H9 (cell line): Measurements from ENCODE around the gene ROBO2. TPM values are rescaled to one million over a fixed set of nuclear protein-coding genes. Genes with fewer than 3 reads are reported as not detected.

Experiments used
- DNase-seq: peaks from one replicate; pipeline ENCODE4 v3.0.0-alpha.2; 2017
- H2AFZ ChIP-seq: one replicate; pipeline ENCODE4 v1.6.1; 2013; ENCODE audit warnings: mild to moderate bottlenecking, low read length, control low read depth, moderate library complexity
- H2AK5ac ChIP-seq: 2 replicates; pipeline ENCODE4 v1.6.1; 2013; ENCODE audit warnings: low read length, control low read depth, mixed read lengths; ENCODE audit not compliant: insufficient read length
- H2BK120ac ChIP-seq: one replicate; pipeline ENCODE4 v1.6.1; 2013; ENCODE audit warnings: low read depth, mild to moderate bottlenecking, low read length, control low read depth, inconsistent platforms; ENCODE audit not compliant: poor library complexity, severe bottlenecking
- H2BK12ac ChIP-seq: 2 replicates; pipeline ENCODE4 v1.6.1; 2013; ENCODE audit warnings: low read length, control low read depth, mixed read lengths, low read depth; ENCODE audit not compliant: insufficient read length
- H2BK15ac ChIP-seq: 2 replicates; pipeline ENCODE4 v1.6.1; 2013; ENCODE audit warnings: low read depth, low read length, control low read depth
- H2BK20ac ChIP-seq: one replicate; pipeline ENCODE4 v1.6.1; 2013; ENCODE audit warnings: low read depth, mild to moderate bottlenecking, low read length, control low read depth, inconsistent platforms; ENCODE audit not compliant: poor library complexity, severe bottlenecking
- H2BK5ac ChIP-seq: 2 replicates; pipeline ENCODE4 v1.6.1; 2013; ENCODE audit warnings: low read length, control low read depth, mixed read lengths; ENCODE audit not compliant: insufficient read length
- H3K14ac ChIP-seq: 2 replicates; pipeline ENCODE4 v1.6.1; 2013; ENCODE audit warnings: low read length, control low read depth; ENCODE audit not compliant: insufficient read depth
- H3K18ac ChIP-seq: 2 replicates; pipeline ENCODE4 v1.6.1; 2013; ENCODE audit warnings: low read depth, mild to moderate bottlenecking, mixed read lengths, low read length, control low read depth; ENCODE audit not compliant: insufficient read length
- H3K23ac ChIP-seq: 2 replicates; pipeline ENCODE4 v1.6.1; 2013; ENCODE audit warnings: low read length, control low read depth, mixed read lengths, low read depth; ENCODE audit not compliant: insufficient read length
- H3K23me2 ChIP-seq: 2 replicates; pipeline ENCODE4 v1.6.1; 2013; ENCODE audit warnings: low read depth, mild to moderate bottlenecking, mixed read lengths, low read length, control low read depth; ENCODE audit not compliant: insufficient read length, poor library complexity, severe bottlenecking
- H3K27ac ChIP-seq: 2 replicates; pipeline ENCODE4 v1.5.1; 2013; ENCODE audit warnings: low read length, control low read depth, mixed read lengths, low read depth; ENCODE audit not compliant: insufficient read length
- H3K27me3 ChIP-seq: 2 replicates; pipeline ENCODE4 v1.6.1; 2013; ENCODE audit warnings: low read length, control low read depth, inconsistent platforms; ENCODE audit not compliant: insufficient read depth
- H3K4ac ChIP-seq: 2 replicates; pipeline ENCODE4 v1.6.1; 2013; ENCODE audit warnings: low read depth, mild to moderate bottlenecking, control low read depth, inconsistent platforms, low read length, moderate library complexity
- H3K4me1 ChIP-seq: 2 replicates; pipeline ENCODE4 v1.6.1; 2013; ENCODE audit warnings: low read length, control low read depth, inconsistent platforms; ENCODE audit not compliant: insufficient read depth
- H3K4me2 ChIP-seq: 2 replicates; pipeline ENCODE4 v1.6.1; 2013; ENCODE audit warnings: low read length, control low read depth, mixed read lengths; ENCODE audit not compliant: insufficient read length, insufficient read depth
- H3K56ac ChIP-seq: 2 replicates; pipeline ENCODE4 v1.6.1; 2013; ENCODE audit warnings: low read depth, mild to moderate bottlenecking, mixed read lengths, low read length, control low read depth; ENCODE audit not compliant: insufficient read length
- H3K79me1 ChIP-seq: 2 replicates; pipeline ENCODE4 v1.6.1; 2013; ENCODE audit warnings: low read depth, mild to moderate bottlenecking, moderate library complexity, low read length, control low read depth, inconsistent platforms; ENCODE audit not compliant: insufficient read depth, poor library complexity, severe bottlenecking
- H3K79me2 ChIP-seq: 2 replicates; pipeline ENCODE4 v1.6.1; 2013; ENCODE audit warnings: low read length, control low read depth, inconsistent platforms; ENCODE audit not compliant: insufficient read depth
- H3K9ac ChIP-seq: 2 replicates; pipeline ENCODE4 v1.6.1; 2013; ENCODE audit warnings: low read length, control low read depth, mixed read lengths; ENCODE audit not compliant: insufficient read length; ENCODE audit errors: extremely low read depth
- H3K9me3 ChIP-seq: one replicate; pipeline ENCODE4 v1.6.1; 2013; ENCODE audit warnings: low read depth, low read length, inconsistent platforms; ENCODE audit not compliant: control insufficient read depth
- H3T11ph ChIP-seq: one replicate; pipeline ENCODE4 v1.6.1; 2013; ENCODE audit warnings: mild to moderate bottlenecking, low read length, control low read depth, inconsistent platforms
- H4K20me1 ChIP-seq: one replicate; pipeline ENCODE4 v1.6.1; 2013; ENCODE audit not compliant: control insufficient read depth, insufficient read length, insufficient read depth
- H4K5ac ChIP-seq: 2 replicates; pipeline ENCODE4 v1.6.1; 2013; ENCODE audit warnings: low read depth, mild to moderate bottlenecking, mixed read lengths, low read length, control low read depth; ENCODE audit not compliant: insufficient read length
- H4K8ac ChIP-seq: replicated peaks from 2 replicates; pipeline ENCODE4 v1.6.1; 2013; ENCODE audit warnings: low read length, control low read depth, mixed read lengths, low read depth; ENCODE audit not compliant: insufficient read length
- H4K91ac ChIP-seq: 2 replicates; pipeline ENCODE4 v1.6.1; 2013; ENCODE audit warnings: low read depth, mild to moderate bottlenecking, moderate library complexity, mixed read lengths, low read length, control low read depth; ENCODE audit not compliant: insufficient read length
- H3K27ac Mint-ChIP-seq, 3 experiments: 2 replicates in 2 of 3; 3 replicates in 1 of 3; pipeline ENCODE4 v1.8.0; 2020 to 2021; ENCODE audit warnings: mixed read lengths in 3 of 3, mild to moderate bottlenecking in 1 of 3, moderate library complexity in 1 of 3
- H3K27me3 Mint-ChIP-seq: 2 replicates; pipeline ENCODE4 v1.8.0; 2021; ENCODE audit warnings: low read depth, mild to moderate bottlenecking, moderate library complexity, mixed read lengths
- H3K36me3 Mint-ChIP-seq, 3 experiments: 2 replicates in 2 of 3; 3 replicates in 1 of 3; pipeline ENCODE4 v1.8.0; 2020 to 2021; ENCODE audit warnings: low read depth in 3 of 3, mixed read lengths in 3 of 3; ENCODE audit not compliant: insufficient read depth in 1 of 3
- H3K4me1 Mint-ChIP-seq, 2 experiments: 2 replicates each; pipeline ENCODE4 v1.8.0; 2020; ENCODE audit warnings: mixed read lengths in 2 of 2
- H3K4me3 Mint-ChIP-seq, 2 experiments: 2 replicates in 1 of 2; 3 replicates in 1 of 2; pipeline ENCODE4 v1.8.0; 2020 to 2021; ENCODE audit warnings: mild to moderate bottlenecking in 2 of 2, mixed read lengths in 2 of 2, moderate library complexity in 1 of 2
- H3K9me3 Mint-ChIP-seq, 2 experiments: 2 replicates in 1 of 2; 3 replicates in 1 of 2; pipeline ENCODE4 v1.8.0; 2020; ENCODE audit warnings: mild to moderate bottlenecking in 2 of 2, mixed read lengths in 2 of 2, moderate library complexity in 1 of 2
- WGBS: extraction: QIAGEN DNeasy Blood & Tissue Kit; methylation state at CpG from one replicate; pipeline ENCODE4 v1.1.7; 2013; ENCODE audit warnings: missing lambda C conversion rate, low lambda C conversion rate, mixed read lengths; ENCODE audit not compliant: insufficient read length; ENCODE audit errors: extremely low coverage; 5-methylcytosine and 5-hydroxymethylcytosine counted together
- total RNA-seq: library from RNA; stranded (reverse); gene quantifications from 2 replicates; pipeline ENCODE4 v1.2.1, GENCODE V29; 2021
- TF ChIP-seq, protein P1 (sequence below): fragments of 200-600 bp; sonication (generic); conservative IDR thresholded peaks from 3 replicates; pipeline ENCODE4 v1.8.0; 2021; ENCODE audit warnings: antibody characterized with exemption, mild to moderate bottlenecking

Gene ROBO2
- total RNA-seq, 1 experiment from 2014 or later = 2.3 TPM

DNA sequence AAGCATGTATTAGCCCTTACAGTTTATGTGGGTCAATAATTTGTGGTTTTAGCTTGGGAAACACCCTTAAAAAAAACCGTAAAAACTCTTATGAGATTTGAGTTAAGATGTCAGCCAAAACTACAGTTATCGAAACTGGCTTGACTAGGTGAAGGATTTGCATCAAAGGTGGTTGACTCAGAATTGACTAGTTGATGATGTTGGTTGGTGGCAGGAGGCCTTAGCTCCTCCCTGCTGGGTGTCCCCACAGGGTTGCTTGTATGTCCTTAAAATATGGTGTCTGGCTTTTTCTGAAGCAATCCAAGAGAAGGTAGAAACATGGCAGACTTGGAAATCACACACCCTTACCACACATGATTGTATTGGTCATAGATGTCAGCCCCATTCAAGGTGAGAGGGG lies 305.1 kb downstream of the ROBO2 start:
- no peak overlapping the region for H3K4me3 Mint-ChIP-seq
- Histone ChIP-seq H3K4me2 (no peak overlapping the region), H2AFZ (no peak overlapping the region), H2BK15ac (no peak overlapping the region), H3K27ac (no peak overlapping the region), H3K27me3 (no peaks in the 10 kb centered on the region), H2BK12ac (no peak overlapping the region), H4K8ac (no peak overlapping the region), H2AK5ac (no peak overlapping the region), H3K23me2 (no peaks in the 10 kb centered on the region), H3K79me2 (no peaks in the 10 kb centered on the region), H3K9ac (no peak overlapping the region), H3K9me3 (no peaks in the 10 kb centered on the region), H3K18ac (no peak overlapping the region), H3K56ac (no peak overlapping the region), H3K23ac (no peak overlapping the region), H4K91ac (no peak overlapping the region), H3K79me1 (no peaks in the 10 kb centered on the region), H3K4me1 (peaks cover 2% of the 10 kb centered on the region; the same call in 1 of the 2 replicates), H4K20me1 (no peaks in the 10 kb centered on the region), H4K5ac (no peak overlapping the region), H3T11ph (no peak overlapping the region), H2BK120ac (no peak overlapping the region), H3K14ac (no peak overlapping the region), H2BK5ac (no peak overlapping the region), H3K4ac (no peak overlapping the region), H2BK20ac (no peak overlapping the region)
- no peaks in the 10 kb centered on the region for H3K36me3 Mint-ChIP-seq
- H3K27ac Mint-ChIP-seq = no peak overlapping the region
- TF ChIP-seq, protein P1, sequence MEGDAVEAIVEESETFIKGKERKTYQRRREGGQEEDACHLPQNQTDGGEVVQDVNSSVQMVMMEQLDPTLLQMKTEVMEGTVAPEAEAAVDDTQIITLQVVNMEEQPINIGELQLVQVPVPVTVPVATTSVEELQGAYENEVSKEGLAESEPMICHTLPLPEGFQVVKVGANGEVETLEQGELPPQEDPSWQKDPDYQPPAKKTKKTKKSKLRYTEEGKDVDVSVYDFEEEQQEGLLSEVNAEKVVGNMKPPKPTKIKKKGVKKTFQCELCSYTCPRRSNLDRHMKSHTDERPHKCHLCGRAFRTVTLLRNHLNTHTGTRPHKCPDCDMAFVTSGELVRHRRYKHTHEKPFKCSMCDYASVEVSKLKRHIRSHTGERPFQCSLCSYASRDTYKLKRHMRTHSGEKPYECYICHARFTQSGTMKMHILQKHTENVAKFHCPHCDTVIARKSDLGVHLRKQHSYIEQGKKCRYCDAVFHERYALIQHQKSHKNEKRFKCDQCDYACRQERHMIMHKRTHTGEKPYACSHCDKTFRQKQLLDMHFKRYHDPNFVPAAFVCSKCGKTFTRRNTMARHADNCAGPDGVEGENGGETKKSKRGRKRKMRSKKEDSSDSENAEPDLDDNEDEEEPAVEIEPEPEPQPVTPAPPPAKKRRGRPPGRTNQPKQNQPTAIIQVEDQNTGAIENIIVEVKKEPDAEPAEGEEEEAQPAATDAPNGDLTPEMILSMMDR = no peak
- no peaks in the 10 kb centered on the region for H3K27me3 Mint-ChIP-seq
- no CpG with 5 or more reads among the region's 2 CpGs for WGBS
- DNase-seq = no peak
- peaks cover 17 to 24% of the 10 kb centered on the region in 2 experiments for H3K4me1 Mint-ChIP-seq
- H3K9me3 Mint-ChIP-seq = no peaks in the 10 kb centered on the region
